Duodenal mucosa (tissue), 2 donors: ENCODE results near the gene APOBEC3F.
"Not testable (repeated sequence)": the region's sequence is repeated elsewhere in the genome, so short reads cannot be mapped to it uniquely, and the experiment has no call there.

Source experiments
- H3K27ac ChIP-seq: one replicate; pipeline ENCODE4 v1.7.0; 2013; ENCODE audit warnings: low read depth, low read length
- H3K27me3 ChIP-seq, 2 donors: one replicate each; pipeline ENCODE4 v1.7.0; 2013; ENCODE audit warnings: low read length in 2 of 2, control low read depth in 1 of 2; ENCODE audit not compliant: insufficient read depth in 2 of 2, control insufficient read depth in 1 of 2
- H3K36me3 ChIP-seq, 2 donors: one replicate each; pipeline ENCODE4 v1.7.0; 2013; ENCODE audit warnings: low read length in 2 of 2, control low read depth in 1 of 2; ENCODE audit not compliant: insufficient read depth in 2 of 2, control insufficient read depth in 1 of 2
- H3K4me1 ChIP-seq, 2 donors: one replicate each; pipeline ENCODE4 v1.7.0; 2013; ENCODE audit warnings: low read length in 2 of 2, control low read depth in 1 of 2; ENCODE audit not compliant: insufficient read depth in 2 of 2, control insufficient read depth in 1 of 2
- H3K4me3 ChIP-seq, 2 donors: one replicate each; pipeline ENCODE4 v1.7.0; 2013; ENCODE audit warnings: low read length in 2 of 2, low read depth in 1 of 2
- H3K9ac ChIP-seq, 2 donors: one replicate each; pipeline ENCODE4 v1.7.0; 2013; ENCODE audit warnings: low read length in 2 of 2, low read depth in 1 of 2
- H3K9me3 ChIP-seq, 2 donors: one replicate each; pipeline ENCODE4 v1.7.0; 2013; ENCODE audit warnings: low read length in 2 of 2, control low read depth in 1 of 2; ENCODE audit not compliant: control insufficient read depth in 1 of 2

The APOBEC3F gene

DNA sequence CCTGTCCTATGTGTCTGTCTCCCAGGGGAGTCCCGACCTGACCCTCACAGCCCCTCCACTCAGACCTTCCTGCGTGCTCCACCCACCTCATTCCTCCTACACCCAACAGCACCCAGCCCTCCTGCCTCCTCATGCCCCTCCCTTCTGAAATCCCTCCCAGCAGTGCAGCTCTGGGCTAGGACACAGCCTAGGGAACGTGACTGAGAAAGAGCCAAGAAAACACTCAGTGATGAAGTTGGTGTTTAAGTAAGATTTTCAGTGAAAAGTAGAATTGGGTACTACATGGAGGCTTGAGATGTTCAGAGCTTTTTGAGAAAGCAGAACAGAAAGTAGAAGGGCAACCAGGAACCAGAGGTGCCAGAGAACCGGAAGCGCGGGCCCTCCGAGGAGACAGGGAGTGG, 31.9 kb downstream of the APOBEC3F start:
- not testable (repeated sequence) for H3K36me3 ChIP-seq, H3K4me1 ChIP-seq, H3K27me3 ChIP-seq, H3K4me3 ChIP-seq, H3K9ac ChIP-seq, H3K9me3 ChIP-seq, H3K27ac ChIP-seq

DNA sequence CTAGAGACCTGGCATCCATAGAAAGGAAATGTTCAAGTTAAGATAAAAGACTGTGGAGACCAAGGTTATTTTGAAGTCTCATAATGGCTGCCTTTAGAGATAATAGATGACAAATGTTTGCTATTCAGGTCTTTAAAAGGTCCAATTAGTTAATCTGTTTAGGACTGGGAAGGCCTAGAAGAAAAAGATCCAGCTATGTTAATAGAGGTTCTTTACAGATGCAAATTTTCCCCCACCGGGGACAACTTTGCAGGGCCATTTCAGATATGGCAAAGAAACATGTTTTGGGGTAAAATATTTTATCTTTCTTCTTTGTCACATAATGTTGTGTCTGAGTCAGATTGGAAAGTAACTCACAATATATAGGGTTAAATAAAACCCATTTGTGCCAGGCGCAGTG, 33.3 kb downstream of the APOBEC3F start:
- H3K4me1 ChIP-seq = no peaks in the 10 kb centered on the region
- no peak overlapping the region for H3K4me3 ChIP-seq
- H3K9me3 ChIP-seq = no peaks in the 10 kb centered on the region
- H3K27ac ChIP-seq = no peak overlapping the region
- no peak overlapping the region for H3K9ac ChIP-seq
- H3K27me3 ChIP-seq = no peaks in the 10 kb centered on the region
- no peaks in the 10 kb centered on the region for H3K36me3 ChIP-seq

DNA sequence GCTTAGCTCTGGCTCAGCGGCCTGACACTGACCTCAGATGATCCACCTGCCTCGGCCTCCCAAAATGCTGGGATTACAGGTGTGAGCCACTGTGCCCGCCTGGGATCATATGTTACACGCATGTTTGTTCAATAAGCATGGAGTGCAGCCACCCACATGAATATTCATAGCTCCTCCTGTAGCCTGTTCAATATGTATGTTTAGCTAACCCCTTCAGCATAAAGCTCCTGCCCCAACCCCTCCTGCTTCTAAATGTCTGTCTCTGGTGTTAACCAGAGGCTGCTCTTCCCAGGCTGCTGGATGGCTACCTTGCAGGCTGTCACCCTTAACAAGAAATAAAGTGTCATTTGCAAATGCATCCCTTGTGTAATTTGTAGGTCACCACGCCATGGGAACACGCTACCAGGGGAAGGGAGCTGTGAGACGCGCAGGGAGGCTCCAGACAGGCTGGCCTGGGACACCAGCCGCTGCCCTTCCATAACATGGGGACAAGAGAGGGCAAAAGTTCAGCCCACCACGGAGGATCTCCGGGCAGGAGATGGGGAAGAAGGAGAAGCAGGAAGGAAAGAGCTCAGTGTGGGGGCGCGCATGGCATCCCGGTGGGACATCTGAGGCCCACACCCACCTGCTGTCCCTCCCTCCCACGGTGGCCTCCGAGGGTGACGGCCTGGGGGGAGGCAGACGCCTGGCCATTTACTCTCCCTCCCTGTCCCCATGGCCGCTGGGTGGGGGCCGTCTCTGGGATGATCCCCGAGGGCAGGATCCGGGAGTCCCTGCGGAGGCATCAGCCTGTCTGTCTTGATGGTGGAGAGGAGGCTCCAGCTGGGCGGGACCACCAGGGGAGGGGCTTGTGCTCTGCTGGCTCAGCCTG, 35.7 kb downstream of the APOBEC3F start:
- not testable (repeated sequence) for H3K27ac ChIP-seq

DNA sequence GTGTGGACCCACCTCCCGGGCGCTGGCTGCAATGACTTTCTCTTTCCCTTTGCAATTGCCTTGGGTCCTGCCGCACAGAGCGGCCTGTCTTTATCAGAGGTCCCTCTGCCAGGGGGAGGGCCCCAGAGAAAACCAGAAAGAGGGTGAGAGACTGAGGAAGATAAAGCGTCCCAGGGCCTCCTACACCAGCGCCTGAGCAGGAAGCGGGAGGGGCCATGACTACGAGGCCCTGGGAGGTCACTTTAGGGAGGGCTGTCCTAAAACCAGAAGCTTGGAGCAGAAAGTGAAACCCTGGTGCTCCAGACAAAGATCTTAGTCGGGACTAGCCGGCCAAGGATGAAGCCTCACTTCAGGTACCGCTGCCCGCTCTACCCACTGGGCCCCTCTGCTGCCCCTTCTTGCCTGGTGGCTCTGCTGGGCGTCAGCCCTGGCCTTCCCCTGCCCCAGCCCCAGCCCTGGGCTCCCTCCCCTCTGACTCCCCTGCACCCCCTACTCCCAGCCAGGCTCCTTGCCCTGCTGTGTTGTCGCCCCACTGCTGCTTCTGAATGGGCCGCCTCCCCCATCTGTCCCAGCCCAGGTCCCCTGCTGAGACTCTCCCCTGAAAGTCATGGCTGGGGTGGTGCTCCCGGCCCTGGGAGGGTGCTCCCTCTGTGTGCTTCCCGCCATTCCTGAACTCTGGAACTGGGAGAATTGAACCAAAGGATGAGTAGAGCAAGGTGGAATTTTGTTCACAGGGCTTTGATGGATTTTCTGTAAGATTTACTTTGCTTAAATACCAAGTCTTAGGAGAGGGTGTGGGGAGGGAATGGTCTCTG, 36.6 kb downstream of the APOBEC3F start, which contains the start of gene APOBEC3G:
Gene APOBEC3G (plus strand): TSS at position 250 of the 815 bp plus-strand sequence. CDS start 87 bp downstream, at position 337.
- H3K36me3 ChIP-seq, H3K4me1 ChIP-seq, H3K9me3 ChIP-seq, H3K27me3 ChIP-seq: not testable (repeated sequence)
- Histone ChIP-seq H3K4me3 (peak within 1 kb of the TSS; percentile 65 to 68), H3K9ac (peak within 1 kb of the TSS; percentile 43 to 47), H3K27ac (peak within 1 kb of the TSS; percentile 44)

More for the DNA sequence above, 35.7 kb downstream of the APOBEC3F start:
- not testable (repeated sequence) for H3K4me1 ChIP-seq, H3K27me3 ChIP-seq, H3K9me3 ChIP-seq, H3K9ac ChIP-seq, H3K4me3 ChIP-seq, H3K36me3 ChIP-seq

DNA sequence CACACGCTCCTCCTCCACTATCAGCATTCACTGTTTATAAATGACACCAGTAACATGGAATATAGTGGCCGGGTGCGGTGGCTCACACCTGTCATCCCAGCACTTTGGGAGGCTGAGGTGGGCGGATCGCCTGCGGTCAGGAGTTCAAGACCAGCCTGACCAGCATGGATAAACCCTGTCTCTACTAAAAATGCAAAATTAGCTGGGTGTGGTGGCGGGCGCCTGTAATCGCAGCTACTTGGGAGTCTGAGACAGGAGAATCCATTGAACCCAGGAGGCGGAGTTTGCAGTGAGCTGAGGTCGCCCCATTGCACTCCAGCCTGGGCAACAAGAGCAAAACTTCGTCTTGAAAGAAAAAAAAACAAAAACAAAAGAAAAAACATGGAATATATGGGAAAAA, 37.2 kb downstream of the APOBEC3F start:
- not testable (repeated sequence) for H3K27ac ChIP-seq, H3K9me3 ChIP-seq, H3K36me3 ChIP-seq, H3K27me3 ChIP-seq, H3K4me1 ChIP-seq
- Histone ChIP-seq H3K9ac (peak overlapping the region; percentile 43 to 47), H3K4me3 (peak overlapping the region; percentile 65 to 68)

DNA sequence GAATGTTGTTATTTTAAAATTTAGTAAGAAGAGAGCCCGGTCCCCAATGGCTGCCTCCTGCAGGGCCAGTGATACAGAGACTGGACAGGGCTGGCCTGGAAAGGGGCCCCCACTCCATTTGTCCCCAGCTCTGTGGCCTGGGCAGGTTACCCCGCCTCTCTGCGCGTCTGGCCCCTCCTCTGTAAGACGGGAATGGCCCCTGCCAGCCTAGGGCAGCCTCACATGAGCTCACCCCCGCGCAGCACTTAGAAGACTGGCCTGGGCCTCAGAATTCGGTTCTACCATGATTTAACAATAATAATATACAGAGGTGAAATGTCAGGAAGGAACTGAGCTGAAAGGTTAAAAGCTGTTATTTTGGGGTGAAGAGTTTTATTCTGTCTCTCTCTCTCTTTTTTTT, 37.7 kb downstream of the APOBEC3F start:
- Histone ChIP-seq H3K27me3 (no peaks in the 10 kb centered on the region), H3K27ac (no peak overlapping the region), H3K9ac (peak overlapping the region in 1 of 2 donors; percentile 43), H3K4me1 (no peaks in the 10 kb centered on the region), H3K9me3 (no peaks in the 10 kb centered on the region), H3K36me3 (peaks cover 0 to 5% of the 10 kb centered on the region in 2 donors), H3K4me3 (no peak overlapping the region)

DNA sequence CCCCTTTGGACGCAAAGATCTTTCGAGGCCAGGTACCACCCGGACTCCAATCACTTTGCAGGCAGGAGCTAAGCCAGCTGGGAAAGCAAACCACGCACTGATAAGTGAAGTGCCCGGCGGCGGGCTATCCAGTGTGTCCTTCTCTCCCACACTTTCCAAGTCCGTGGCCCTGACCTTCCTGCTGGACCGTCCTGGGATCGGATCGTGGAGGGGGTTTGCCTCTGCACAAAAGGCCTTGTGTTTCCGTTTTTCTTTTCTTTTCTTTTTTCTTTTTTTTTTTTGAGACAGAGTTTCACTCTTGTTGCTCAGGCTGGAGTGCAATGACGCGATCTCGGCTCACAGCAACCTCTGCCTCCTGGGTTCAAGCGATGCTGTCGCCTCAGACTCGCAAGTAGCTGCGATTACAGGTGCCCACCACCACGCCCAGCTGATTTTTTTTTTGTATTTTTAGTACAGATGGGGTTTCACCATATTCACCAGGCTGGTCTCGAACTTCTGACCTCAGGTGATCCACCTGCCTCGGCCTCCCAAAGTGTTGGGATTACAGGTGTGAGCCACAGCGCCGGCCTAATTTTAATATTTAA, 38.5 kb downstream of the APOBEC3F start:
- H3K4me1 ChIP-seq, H3K27ac ChIP-seq, H3K27me3 ChIP-seq, H3K9me3 ChIP-seq, H3K36me3 ChIP-seq, H3K4me3 ChIP-seq, H3K9ac ChIP-seq: not testable (repeated sequence)

DNA sequence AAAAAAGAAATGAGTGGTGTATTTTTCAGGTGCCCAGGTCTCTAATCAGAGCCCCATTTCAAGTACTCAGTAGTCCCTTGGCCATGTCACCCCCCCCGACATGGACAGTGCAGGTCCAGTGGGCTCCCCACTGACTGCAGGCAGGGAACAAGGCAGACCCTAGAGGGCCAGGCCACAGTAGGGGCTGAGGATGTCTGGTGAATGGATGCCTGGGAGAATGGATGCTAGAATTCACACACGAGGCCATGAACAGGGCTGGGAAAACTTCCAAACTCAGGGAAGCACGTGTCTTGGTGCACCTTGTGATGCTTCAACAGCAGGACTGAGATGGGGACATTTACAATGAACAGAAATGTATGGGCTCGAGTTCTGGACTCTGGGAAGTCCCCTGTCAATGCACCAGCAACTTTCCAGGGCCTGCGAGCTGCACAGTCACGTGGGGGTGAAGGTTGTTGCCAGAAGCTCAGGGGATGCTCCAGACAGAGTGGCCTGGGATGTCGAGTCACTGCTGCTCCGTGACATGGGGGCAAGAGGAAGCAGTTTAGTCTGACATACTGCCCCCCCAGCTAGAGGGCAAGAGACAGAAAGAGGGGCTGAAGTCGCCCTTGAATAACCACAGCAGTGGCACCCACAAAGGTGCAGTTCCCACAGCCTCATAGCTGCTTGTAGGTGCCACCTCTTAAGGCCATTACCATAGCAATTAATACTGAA, 39.5 kb downstream of the APOBEC3F start:
- no peaks in the 10 kb centered on the region for H3K27me3 ChIP-seq
- H3K9me3 ChIP-seq = no peaks in the 10 kb centered on the region
- H3K9ac ChIP-seq = no peak overlapping the region
- no peak overlapping the region for H3K4me3 ChIP-seq
- H3K4me1 ChIP-seq = no peaks in the 10 kb centered on the region
- no peak overlapping the region for H3K27ac ChIP-seq
- H3K36me3 ChIP-seq = peaks cover 0 to 5% of the 10 kb centered on the region in 2 donors

DNA sequence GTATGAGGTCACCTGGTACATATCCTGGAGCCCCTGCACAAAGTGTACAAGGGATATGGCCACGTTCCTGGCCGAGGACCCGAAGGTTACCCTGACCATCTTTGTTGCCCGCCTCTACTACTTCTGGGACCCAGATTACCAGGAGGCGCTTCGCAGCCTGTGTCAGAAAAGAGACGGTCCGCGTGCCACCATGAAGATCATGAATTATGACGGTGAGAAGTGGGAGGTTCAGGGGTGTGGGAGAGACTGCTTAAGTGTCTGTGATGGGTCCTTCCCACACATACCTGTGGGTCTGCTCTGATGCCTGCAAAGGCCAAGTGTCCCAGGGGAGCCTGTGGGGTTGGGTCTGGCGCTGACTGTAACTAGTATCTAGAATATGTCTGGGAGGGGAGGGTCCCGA, 40.4 kb downstream of the APOBEC3F start:
- no peaks in the 10 kb centered on the region for H3K4me1 ChIP-seq
- no peaks in the 10 kb centered on the region for H3K27me3 ChIP-seq
- no peak overlapping the region for H3K9ac ChIP-seq
- H3K27ac ChIP-seq = no peak overlapping the region
- H3K36me3 ChIP-seq = peaks cover 0 to 5% of the 10 kb centered on the region in 2 donors
- no peak overlapping the region for H3K4me3 ChIP-seq
- no peaks in the 10 kb centered on the region for H3K9me3 ChIP-seq
